ENCODE results near the gene KCNC4.

Gene KCNC4

GRCh38 chr1:110248746-110249145 is 38.6 kb downstream of the KCNC4 start:
- Mint-ChIP-seq H3K27ac (no peak overlapping the region), H3K9me3 (no peaks in the 10 kb centered on the region), H3K36me3 (ENCODE audit: low read depth) (no peaks in the 10 kb centered on the region), H3K4me1 (peaks cover 11% of the 10 kb centered on the region), H3K27me3 (ENCODE audit: low read depth, poor library complexity) (peaks cover 32% of the 10 kb centered on the region), H3K4me3 (no peak overlapping the region)
- DNase-seq, result no peak
- no peak for TF ChIP-seq CTCF (IDR thresholded peaks at IDR 0.05)

- H3K9me3 Mint-ChIP-seq, result no peaks in the 10 kb centered on the region
- H3K4me1 Mint-ChIP-seq, result peaks cover 9% of the 10 kb centered on the region
- DNase-seq, result no peak
Measured at GRCh38 chr1:110249256-110249655, 39.1 kb downstream of the KCNC4 start.

GRCh38 chr1:110250008-110250407 is 39.9 kb downstream of the KCNC4 start:
- peaks cover 34% of the 10 kb centered on the region for H3K27me3 Mint-ChIP-seq (ENCODE audit: low read depth, poor library complexity)
- peaks cover 9% of the 10 kb centered on the region for H3K4me1 Mint-ChIP-seq
- DNase-seq, result no peak
- no peak overlapping the region for H3K27ac Mint-ChIP-seq
- no peaks in the 10 kb centered on the region for H3K9me3 Mint-ChIP-seq
- no peak for TF ChIP-seq CTCF (IDR thresholded peaks at IDR 0.05)
- H3K36me3 Mint-ChIP-seq (ENCODE audit: low read depth), result no peaks in the 10 kb centered on the region
- no peak overlapping the region for H3K4me3 Mint-ChIP-seq

More at GRCh38 chr1:110249256-110249655, 39.1 kb downstream of the KCNC4 start:
- H3K4me3 Mint-ChIP-seq, result no peak overlapping the region
- H3K36me3 Mint-ChIP-seq (ENCODE audit: low read depth), result no peaks in the 10 kb centered on the region
- no peak for TF ChIP-seq CTCF (IDR thresholded peaks at IDR 0.05)
- H3K27ac Mint-ChIP-seq, result no peak overlapping the region
- H3K27me3 Mint-ChIP-seq (ENCODE audit: low read depth, poor library complexity), result peaks cover 37% of the 10 kb centered on the region

GRCh38 chr1:110250749-110251148 is 40.6 kb downstream of the KCNC4 start:
- Mint-ChIP-seq H3K9me3 (no peaks in the 10 kb centered on the region), H3K27ac (no peak overlapping the region), H3K36me3 (ENCODE audit: low read depth) (no peaks in the 10 kb centered on the region), H3K27me3 (ENCODE audit: low read depth, poor library complexity) (peaks cover 33% of the 10 kb centered on the region), H3K4me1 (peaks cover 9% of the 10 kb centered on the region), H3K4me3 (no peak overlapping the region)
- no peak for DNase-seq
- TF ChIP-seq CTCF (IDR thresholded peaks at IDR 0.05), result no peak

GRCh38 chr1:110253213-110253612 is 43.1 kb downstream of the KCNC4 start:
- Mint-ChIP-seq H3K4me3 (no peak overlapping the region), H3K9me3 (no peaks in the 10 kb centered on the region), H3K27me3 (ENCODE audit: low read depth, poor library complexity) (peaks cover 41% of the 10 kb centered on the region), H3K4me1 (no peaks in the 10 kb centered on the region), H3K27ac (no peak overlapping the region), H3K36me3 (ENCODE audit: low read depth) (no peaks in the 10 kb centered on the region)
- DNase-seq, result no peak
- no peak for TF ChIP-seq CTCF (IDR thresholded peaks at IDR 0.05)

- Mint-ChIP-seq H3K27ac (no peak overlapping the region), H3K36me3 (ENCODE audit: low read depth) (no peaks in the 10 kb centered on the region), H3K4me3 (no peak overlapping the region), H3K27me3 (ENCODE audit: low read depth, poor library complexity) (peaks cover 54% of the 10 kb centered on the region), H3K9me3 (no peaks in the 10 kb centered on the region), H3K4me1 (no peaks in the 10 kb centered on the region)
- no peak for TF ChIP-seq CTCF (IDR thresholded peaks at IDR 0.05)
- DNase-seq, result no peak
Measured at GRCh38 chr1:110254604-110255391, 44.7 kb downstream of the KCNC4 start.
